8988T (cell line): Measurements from ENCODE around the gene TP53BP2.
"Not testable (repeated sequence)": the region's sequence is repeated elsewhere in the genome, so short reads cannot be mapped to it uniquely, and the experiment has no call there.

Experiments used
- DNase-seq: peaks from one replicate; pipeline ENCODE4 v3.0.0; 2011

Gene TP53BP2

GRCh38 chr1:223849352-223850254, 3.9 kb upstream of the TP53BP2 start:
- DNase-seq = no peak

DNA sequence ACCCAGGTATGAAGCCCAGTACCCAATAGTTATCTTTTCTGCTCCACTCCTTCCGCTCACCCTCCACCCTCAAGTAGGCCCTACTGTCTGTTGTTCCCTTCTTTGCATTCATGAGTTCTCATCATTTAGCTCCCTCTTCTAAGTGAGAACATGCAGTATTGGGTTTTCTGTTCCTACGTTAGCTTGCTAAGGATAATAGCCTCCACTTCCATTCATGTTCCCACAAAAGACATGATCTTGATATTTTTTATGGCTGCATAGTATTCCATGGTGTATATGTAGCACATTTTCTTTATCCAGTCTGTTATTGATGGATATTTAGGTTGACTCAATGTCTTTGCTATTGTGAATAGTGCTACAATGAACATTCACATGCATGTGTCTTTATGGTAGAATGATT, 2.8 kb upstream of the TP53BP2 start:
- DNase-seq = no peak

DNA sequence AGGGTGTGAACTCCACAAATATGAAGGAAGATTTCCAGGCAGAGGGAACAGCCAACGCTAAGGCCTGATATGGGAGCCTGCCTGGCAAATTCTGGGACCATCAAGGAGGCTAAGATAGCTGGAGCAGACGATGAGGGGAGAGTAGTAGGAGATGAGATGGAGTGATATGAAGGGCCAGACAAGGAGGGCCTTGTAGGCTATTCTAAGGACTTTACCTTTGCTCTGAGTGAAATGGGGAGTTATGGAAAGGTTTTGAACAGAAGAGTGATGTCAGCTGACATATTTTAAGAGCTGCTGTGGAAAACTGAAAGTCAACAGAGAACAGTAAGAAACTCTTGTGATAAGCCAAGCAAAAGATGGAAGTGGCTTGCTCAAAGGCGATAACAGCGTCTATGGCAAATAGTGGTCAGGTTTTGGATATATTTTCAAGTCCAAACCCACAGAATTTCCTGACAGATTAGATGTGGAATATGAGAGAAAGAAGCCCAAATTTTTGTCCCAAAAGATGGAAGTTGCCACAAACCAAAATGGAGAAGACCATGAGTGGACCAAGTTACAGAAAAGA, 2.1 kb upstream of the TP53BP2 start:
- DNase-seq = no peak

DNA sequence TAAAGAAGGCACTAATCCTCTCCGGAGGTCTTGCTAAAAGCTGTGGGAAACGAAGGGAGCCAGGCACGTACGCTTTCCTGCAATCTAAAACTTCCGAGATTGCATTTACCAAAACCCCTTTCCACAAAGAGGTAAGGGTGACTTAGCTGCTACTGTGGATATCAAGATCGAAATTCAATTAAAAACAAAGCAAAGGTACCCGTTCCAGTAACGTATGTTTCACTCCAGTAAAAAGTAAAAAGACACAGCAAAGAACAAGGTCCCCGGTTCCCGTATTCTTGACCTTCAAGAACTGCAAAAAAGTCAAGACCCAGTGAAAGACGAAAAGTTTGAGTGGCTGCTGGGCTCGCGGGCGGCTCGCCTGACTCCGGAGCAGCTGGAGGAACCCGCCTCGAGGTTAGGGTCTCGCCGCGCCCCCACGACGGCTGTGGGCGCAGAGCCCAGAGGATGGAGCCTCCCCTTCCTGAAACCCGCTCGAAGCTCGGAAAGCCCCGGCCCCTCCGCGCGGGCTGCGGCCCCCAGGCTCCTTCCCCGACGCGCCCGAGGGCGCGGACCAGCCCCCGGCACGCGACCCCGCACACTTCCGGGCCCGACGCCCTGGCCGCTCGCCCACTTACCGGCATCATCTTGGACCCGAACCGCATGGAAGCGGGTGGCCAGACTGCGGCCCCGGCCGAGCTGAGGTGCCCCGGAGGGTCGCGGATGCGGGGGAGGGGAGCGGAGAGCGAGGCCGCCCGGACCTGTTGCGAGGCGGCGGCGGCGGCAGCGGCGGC, 524 bp downstream of the TP53BP2 start:
- DNase-seq = no peak

- DNase-seq = no peak
Measured at GRCh38 chr1:223844787-223845036, 1.0 kb downstream of the TP53BP2 start.

GRCh38 chr1:223843934-223844786, 1.6 kb downstream of the TP53BP2 start:
- DNase-seq = no peak

DNA sequence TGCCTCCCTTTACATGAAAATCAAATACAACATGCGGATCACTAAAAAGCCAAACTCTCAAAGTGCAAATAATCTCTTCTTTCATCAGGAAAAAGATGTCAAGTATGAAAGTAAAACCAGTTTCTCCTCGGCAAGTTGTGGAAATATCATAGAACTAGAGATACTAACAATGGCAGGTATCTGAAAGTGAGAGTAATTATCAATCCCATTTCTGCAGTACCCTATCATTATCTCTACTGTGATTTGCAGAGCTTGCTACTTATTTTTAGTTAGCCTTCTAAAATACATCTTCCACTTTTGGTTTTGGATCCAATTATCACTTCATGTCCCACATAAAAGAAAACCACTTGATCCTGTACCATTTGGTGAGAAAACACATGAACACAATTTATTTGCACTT, 3.0 kb downstream of the TP53BP2 start:
- DNase-seq = no peak

DNA sequence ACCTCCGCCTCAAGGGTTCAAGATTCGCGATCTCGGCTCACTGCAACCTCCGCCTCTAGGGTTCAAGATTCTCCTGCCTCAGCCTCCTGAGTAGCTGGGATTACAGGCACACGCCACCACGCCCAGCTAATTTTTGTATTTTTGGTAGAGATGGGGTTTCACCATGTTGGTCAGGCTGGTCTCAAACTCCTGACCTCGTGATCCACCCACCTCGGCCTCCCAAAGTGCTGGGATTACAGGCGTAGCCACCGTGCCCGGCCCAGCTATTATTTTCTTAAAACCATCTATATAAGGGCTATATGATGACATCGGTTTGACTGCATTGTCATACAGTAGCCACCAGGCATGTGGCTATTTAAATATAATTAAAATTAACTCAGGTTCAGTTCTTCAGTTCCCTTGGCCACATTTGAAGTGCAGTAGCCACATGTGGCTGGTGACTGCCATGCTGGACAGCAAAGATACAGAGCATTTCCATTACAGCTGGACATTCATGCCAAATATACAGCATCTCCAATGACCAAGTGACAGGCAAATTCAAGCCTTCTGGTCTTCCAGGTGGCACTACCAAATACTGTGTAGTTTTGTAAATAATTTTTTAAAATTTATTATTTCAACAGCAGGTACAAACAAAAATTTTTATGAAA, 3.6 kb downstream of the TP53BP2 start:
- DNase-seq = not testable (repeated sequence)

- DNase-seq = no peak
Measured at GRCh38 chr1:223840254-223840653, 5.5 kb downstream of the TP53BP2 start.

DNA sequence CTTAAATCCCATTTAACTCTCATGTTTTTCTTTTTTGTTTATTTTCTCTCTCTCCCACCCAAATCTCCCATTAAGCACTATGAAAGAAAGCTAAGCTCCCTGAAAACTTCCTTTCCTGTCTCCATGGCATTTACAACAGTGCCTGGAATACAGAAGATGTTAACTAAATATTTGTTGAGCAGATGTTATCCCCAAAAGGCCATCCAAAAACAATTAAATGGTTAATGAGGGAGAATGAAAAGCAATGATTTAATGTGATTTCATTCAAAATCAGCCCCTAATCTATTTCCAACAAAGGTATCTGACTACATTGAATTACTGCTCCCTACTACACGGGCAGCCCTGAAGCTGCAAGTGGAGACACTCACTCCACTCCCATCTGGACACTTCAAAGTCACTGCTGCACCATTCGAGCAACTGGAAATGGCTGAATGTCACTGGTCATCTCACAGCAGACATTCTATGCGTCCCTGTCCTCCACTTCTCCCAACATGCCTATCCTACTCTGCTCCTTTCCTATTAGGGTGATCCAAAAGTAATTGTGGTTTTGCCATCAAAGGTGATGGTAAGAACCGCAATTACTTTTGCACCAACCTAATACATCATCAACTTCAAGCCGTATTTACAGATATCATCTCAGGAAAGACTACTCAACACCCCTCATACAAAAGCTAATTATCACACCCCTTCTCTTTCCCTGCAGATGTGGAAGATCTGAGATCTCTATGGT, 7.5 kb downstream of the TP53BP2 start:
- DNase-seq = no peak

DNA sequence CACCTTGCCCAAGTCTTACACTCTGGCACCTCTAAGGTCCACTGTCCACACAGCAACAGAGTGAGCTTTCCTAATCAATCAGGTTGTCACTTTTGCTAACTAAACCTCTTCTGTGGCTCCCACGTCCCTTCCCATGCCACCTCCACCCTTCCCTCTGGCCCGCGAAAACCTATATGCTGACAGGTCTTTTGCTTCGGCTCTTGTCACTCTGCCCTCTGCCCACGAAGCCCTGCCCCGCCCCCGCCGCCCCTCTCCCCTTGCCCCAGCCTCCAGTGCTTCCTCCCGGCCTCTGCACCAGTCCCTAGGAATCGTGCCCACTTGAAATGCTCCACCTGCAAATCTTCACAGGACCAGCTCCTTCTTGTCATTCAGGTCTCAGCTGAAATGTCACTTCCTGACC, 8.1 kb downstream of the TP53BP2 start:
- DNase-seq = no peak

GRCh38 chr1:223837206-223837605, 8.5 kb downstream of the TP53BP2 start:
- DNase-seq = no peak

GRCh38 chr1:223836586-223836985, 9.2 kb downstream of the TP53BP2 start:
- DNase-seq = no peak

- DNase-seq = no peak
Measured at GRCh38 chr1:223835754-223836153, 10.0 kb downstream of the TP53BP2 start.

GRCh38 chr1:223834660-223835263, 11.0 kb downstream of the TP53BP2 start:
- no peak for DNase-seq

DNA sequence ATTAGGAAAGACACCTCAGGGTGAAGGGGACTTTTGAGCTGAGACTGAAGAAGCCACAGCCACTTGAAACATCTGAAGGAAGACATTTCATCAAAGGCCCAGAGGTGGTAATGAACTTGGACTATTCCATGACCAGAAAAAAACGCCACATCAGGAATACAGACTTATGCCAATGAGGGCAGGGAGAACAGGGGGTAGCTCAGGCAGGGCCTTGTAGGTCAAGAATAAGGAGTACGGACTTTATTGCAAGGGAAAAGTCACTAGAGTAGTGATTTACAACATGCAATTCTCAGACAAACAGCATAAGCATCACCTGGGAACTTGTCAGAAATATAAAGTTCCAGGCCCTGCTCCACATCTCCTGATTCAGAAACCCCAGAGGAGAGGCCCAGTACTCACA, 11.8 kb downstream of the TP53BP2 start:
- no peak for DNase-seq

- no peak for DNase-seq
Measured at GRCh38 chr1:223832637-223832943, 13.2 kb downstream of the TP53BP2 start.

GRCh38 chr1:223831755-223832636, 13.8 kb downstream of the TP53BP2 start:
- DNase-seq = no peak

DNA sequence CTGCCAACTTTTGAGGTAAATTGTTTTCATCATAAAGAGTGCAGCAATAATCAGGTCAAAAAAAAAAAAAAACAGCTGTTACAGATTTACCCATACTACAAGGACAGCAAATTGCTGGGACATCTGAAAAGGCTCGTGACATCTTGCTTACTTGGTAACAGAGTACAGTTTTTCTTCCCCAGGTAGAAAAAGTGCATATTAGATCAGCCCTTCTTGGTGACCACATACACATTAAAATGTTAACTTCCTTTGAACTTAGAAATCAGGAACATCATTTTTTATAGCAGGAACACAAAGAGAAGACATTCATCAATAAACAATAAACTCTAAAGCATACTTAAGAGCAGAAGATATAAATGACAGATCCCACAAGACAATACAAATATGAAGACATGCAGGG, 16.1 kb downstream of the TP53BP2 start:
- no peak for DNase-seq

DNA sequence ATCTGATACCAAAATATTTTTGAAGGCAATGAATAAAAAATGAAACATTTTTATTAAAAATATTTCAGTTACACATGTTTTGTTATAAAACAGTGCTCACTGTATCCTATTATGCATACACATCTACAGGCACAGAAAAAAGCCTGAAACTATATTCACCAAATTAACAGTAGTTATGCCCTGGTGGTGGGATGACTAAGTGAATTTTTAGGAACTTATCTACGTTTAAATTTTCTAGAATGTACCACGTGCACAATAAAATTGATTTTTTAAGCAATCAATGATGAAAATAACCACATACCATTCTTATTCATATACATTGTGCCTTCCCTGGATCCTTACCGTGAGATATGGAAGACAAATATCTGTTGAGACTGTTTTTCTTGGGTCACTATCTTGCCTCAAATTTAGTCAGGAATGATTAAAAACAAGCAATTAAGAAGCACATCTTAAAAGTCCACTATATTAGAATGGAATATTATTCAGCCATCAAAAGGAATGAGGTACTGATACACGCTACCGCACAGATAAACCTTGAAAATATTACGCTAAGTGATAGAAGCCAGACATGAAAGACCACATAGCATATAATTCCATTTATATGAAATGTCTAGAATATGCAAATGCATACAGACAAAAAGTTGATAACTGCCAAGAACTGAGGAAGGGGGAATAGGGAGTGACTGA, 17.4 kb downstream of the TP53BP2 start:
- DNase-seq = no peak
